GM12892 (cell line): ENCODE results near the gene SNRPE.

Source experiments
- POLR2A ChIP-seq: IDR thresholded peaks from 2 replicates; pipeline ENCODE4 v1.6.1; 2011; ENCODE audit warnings: low read depth, low read length, control low read depth
- POLR2AphosphoS5 ChIP-seq: IDR thresholded peaks from 2 replicates; pipeline ENCODE4 v1.6.1; 2011; ENCODE audit warnings: low read depth, low read length, control low read depth
- TAF1 ChIP-seq: IDR thresholded peaks from 2 replicates; pipeline ENCODE4 v1.6.1; 2011; ENCODE audit warnings: low read depth, mild to moderate bottlenecking, control low read depth, low read length, borderline replicate concordance

- no peak for TF ChIP-seq TAF1
- TF ChIP-seq POLR2A = no peak
- no peak for TF ChIP-seq POLR2AphosphoS5
Observed at GRCh38 chr1:203878422-203878821, 17.0 kb downstream of the SNRPE start.
